HCT116 (cell line): ENCODE results near the gene NEUROG1. TPM values are rescaled to one million over a fixed set of nuclear protein-coding genes. Genes with fewer than 3 reads are reported as not detected.

Experiments used
- ATAC-seq: fragments of 200-7000 bp; cut with Tn5 transposase; 2 replicates; pipeline ENCODE4 v1.9.1; 2020; ENCODE audit warnings: mild to moderate bottlenecking, moderate library complexity
- BruUV-seq: library from RNA; stranded (reverse); fragments of 400-500 nt; replicated peaks from 2 replicates; lab custom pipeline; 2021; lab: Mats Ljungman, UMichigan
- CTCF ChIA-PET: fragments of 300-600 bp; sonication (Branson Sonifier 250); formaldehyde crosslinking; loops from one replicate; lab custom pipeline; 2021; ENCODE audit warnings: antibody characterized with exemption; lab: Charles Lee
- POLR2A ChIA-PET: fragments of 300-600, 350-600 bp; sonication (Branson Sonifier 250); formaldehyde crosslinking; loops from one replicate; lab custom pipeline; 2021; ENCODE audit warnings: antibody characterized with exemption; lab: Charles Lee
- RAD21 ChIA-PET, 2 experiments: fragments of 300-600 bp; sonication (Branson Sonifier 250); formaldehyde crosslinking; loops; one replicate each; lab custom pipeline; 2023; ENCODE audit warnings: low total read pairs in 2 of 2; ENCODE audit not compliant: uncharacterized antibody in 2 of 2, unreplicated experiment in 2 of 2, low non-redundant PET in 1 of 2; lab: Charles Lee
- DNase-seq: peaks from one replicate; pipeline ENCODE4 v3.0.0-alpha.2; 2010; ENCODE audit warnings: low read depth, low spot score
- H2AFZ ChIP-seq: fragments of 200-600 bp; shearing (Covaris generic), sonication (generic); 2 replicates; pipeline ENCODE4 v1.6.1; 2017; ENCODE audit warnings: low read depth, mixed run types, mixed read lengths, antibody characterized with exemption, low read length; ENCODE audit not compliant: poor library complexity, severe bottlenecking
- H3K27ac ChIP-seq: 2 replicates; pipeline ENCODE4 v1.5.1; 2012; ENCODE audit warnings: low read depth, low read length
- H3K27me3 ChIP-seq: fragments of 200-600 bp; sonication (generic); 2 replicates; pipeline ENCODE4 v1.6.1; 2016; ENCODE audit warnings: mixed run types, low read length, mixed read lengths; ENCODE audit not compliant: insufficient read depth
- H3K36me3 ChIP-seq, 2 experiments: fragments of 200-500 bp in 1 of 2; fragments of 200-600 bp in 1 of 2; sonication (Bioruptor generic) in 1 of 2; sonication (generic) in 1 of 2; 2 replicates each; pipeline versions ENCODE4 v1.5.1 to v1.6.1; 2014 to 2016; ENCODE audit warnings: low read length in 2 of 2, inconsistent platforms in 1 of 2, mixed read lengths in 1 of 2, mixed run types in 1 of 2; ENCODE audit not compliant: insufficient read depth in 2 of 2, control insufficient read depth in 1 of 2
- H3K4me1 ChIP-seq, 2 experiments: fragments of 200-600 bp in 1 of 2; sonication (generic) in 1 of 2; 2 replicates each; pipeline versions ENCODE4 v1.5.1 to v1.6.1; 2012 to 2017; ENCODE audit warnings: low read length in 2 of 2, inconsistent platforms in 1 of 2, mild to moderate bottlenecking in 1 of 2, mixed read lengths in 1 of 2, mixed run types in 1 of 2, moderate library complexity in 1 of 2; ENCODE audit not compliant: insufficient read depth in 2 of 2, control insufficient read depth in 1 of 2
- H3K4me2 ChIP-seq: fragments of 200-600 bp; sonication (generic); 2 replicates; pipeline ENCODE4 v1.6.1; 2017; ENCODE audit warnings: mixed run types, low read length, mixed read lengths
- H3K4me3 ChIP-seq, 2 experiments: fragments of 200-600 bp in 1 of 2; sonication (generic) in 1 of 2; replicated peaks in 1 of 2; 2 replicates each; pipeline ENCODE4 v1.5.1; 2011 to 2016; ENCODE audit warnings: low read length in 2 of 2, control low read depth in 1 of 2, low read depth in 1 of 2, mild to moderate bottlenecking in 1 of 2, mixed read lengths in 1 of 2, mixed run types in 1 of 2
- H3K79me2 ChIP-seq: fragments of 200-600 bp; sonication (generic); 2 replicates; pipeline ENCODE4 v1.6.1; 2017; ENCODE audit warnings: mild to moderate bottlenecking, mixed run types, low read length, moderate library complexity, mixed read lengths; ENCODE audit not compliant: insufficient read depth
- H3K9ac ChIP-seq: fragments of 200-600 bp; sonication (generic); 2 replicates; pipeline ENCODE4 v1.6.1; 2016; ENCODE audit warnings: low read length, mixed read lengths
- H3K9me2 ChIP-seq: fragments of 200-600 bp; sonication (generic), shearing (Covaris generic); 2 replicates; pipeline ENCODE4 v1.6.1; 2017; ENCODE audit warnings: mixed run types, mild to moderate bottlenecking, moderate library complexity; ENCODE audit not compliant: insufficient read depth
- H3K9me3 ChIP-seq, 2 experiments: fragments of 200-500 bp in 1 of 2; fragments of 200-600 bp in 1 of 2; sonication (Bioruptor generic) in 1 of 2; sonication (generic) in 1 of 2; 2 replicates each; pipeline ENCODE4 v1.6.1; 2014 to 2017; ENCODE audit warnings: low read length in 2 of 2, mixed read lengths in 2 of 2, inconsistent platforms in 1 of 2, low read depth in 1 of 2, mild to moderate bottlenecking in 1 of 2, mixed run types in 1 of 2, moderate library complexity in 1 of 2; ENCODE audit not compliant: control insufficient read depth in 1 of 2, insufficient read depth in 1 of 2
- H4K20me1 ChIP-seq: fragments of 200-600 bp; sonication (generic), shearing (Covaris generic); 2 replicates; pipeline ENCODE4 v1.6.1; 2017; ENCODE audit warnings: mixed run types, mild to moderate bottlenecking, moderate library complexity; ENCODE audit not compliant: insufficient read depth
- POLR2AphosphoS5 ChIP-seq: IDR thresholded peaks from 2 replicates; pipeline ENCODE4 v1.6.1; 2011; ENCODE audit warnings: mild to moderate bottlenecking, low read depth, low read length, moderate library complexity
- SIN3A ChIP-seq: IDR thresholded peaks from 2 replicates; pipeline ENCODE4 v1.6.1; 2012; ENCODE audit warnings: low read depth
- SP1 ChIP-seq: IDR thresholded peaks from 2 replicates; pipeline ENCODE4 v1.6.1; 2012; ENCODE audit warnings: low read depth
- TCF7L2 ChIP-seq: IDR thresholded peaks from 2 replicates; pipeline ENCODE4 v1.7.0; 2011; ENCODE audit warnings: borderline replicate concordance, inconsistent platforms; ENCODE audit not compliant: insufficient read depth, insufficient read length; ENCODE audit errors: extremely low read depth
- ZNF274 ChIP-seq: fragments of 200-500 bp; sonication (Bioruptor generic); IDR thresholded peaks from 2 replicates; pipeline ENCODE4 v1.6.1; 2014; ENCODE audit warnings: mild to moderate bottlenecking, low read depth, low read length, inconsistent platforms
- intact Hi-C: fragments of 100-400 bp; cut with micrococcal nuclease; formaldehyde crosslinking; loops from 2 replicates; pipeline ENCODE4 v1.10.0; 2022
- total RNA-seq: library from RNA; stranded (reverse); gene quantifications from one replicate; pipeline ENCODE4 v1.2.1, GENCODE V29; 2021; ENCODE audit not compliant: unreplicated experiment

The NEUROG1 gene
- total RNA-seq, 1 experiment from 2014 or later = not detected

- Histone ChIP-seq H3K36me3 (no peaks in the 10 kb centered on the region), H4K20me1 (no peaks in the 10 kb centered on the region), H3K4me1 (peaks cover 0 to 8% of the 10 kb centered on the region in 2 experiments; a peak in 1 of 4 replicates), H3K27ac (no peak overlapping the region), H3K27me3 (no peaks in the 10 kb centered on the region), H3K79me2 (no peaks in the 10 kb centered on the region), H3K4me3 (no peak overlapping the region), H3K9me2 (no peaks in the 10 kb centered on the region), H3K4me2 (peak overlapping the region; percentile 32; the same call in 1 of the 2 replicates), H2AFZ (peak overlapping the region; percentile 57), H3K9ac (no peak overlapping the region), H3K9me3 (no peaks in the 10 kb centered on the region)
- no peak for DNase-seq
- TF ChIP-seq POLR2AphosphoS5 (no peak), SIN3A (no peak), ZNF274 (no peak), TCF7L2 (no peak), SP1 (no peak)
- ChIA-PET RAD21 (interaction anchor here (0.7 to 2.1 kb wide), 12 partner anchors 13 to 265 kb away, joined by 3 to 9 read pairs (median 4); no protein-coding TSS in a partner anchor), POLR2A (interaction anchor here (1.1 to 1.8 kb wide), 2 partner anchors 13 to 264 kb away, joined by 4 to 5 read pairs; no protein-coding TSS in a partner anchor), CTCF (interaction anchor here (0.5 to 13.0 kb wide), 36 partner anchors 8 to 683 kb away, joined by 3 to 191 read pairs (median 5); no protein-coding TSS in a partner anchor)
- BruUV-seq = no TSS peak
- intact Hi-C loops = loop anchor here (1.0 to 10.0 kb wide), 3 partner anchors 100 to 488 kb away; no protein-coding TSS in a partner anchor
- ATAC-seq = peak; percentile 23
These were observed 30.9 kb upstream of the NEUROG1 start for GRCh38 chr5:135566422-135567400.
